EH (cell line): Measurements from ENCODE around the gene DNER.

Experiments used
- DNase-seq: peaks from one replicate; pipeline ENCODE4 v3.0.0-alpha.2; 2015; ENCODE audit warnings: low read depth

Gene DNER

GRCh38 chr2:229335877-229336346, 378.4 kb downstream of the DNER start:
- DNase-seq: peak; percentile 6

- no peak for DNase-seq
These were observed 379.0 kb downstream of the DNER start for GRCh38 chr2:229335330-229335729.

- DNase-seq: no peak
These were observed 383.4 kb downstream of the DNER start for GRCh38 chr2:229330952-229331351.

GRCh38 chr2:229319558-229319957, 394.8 kb downstream of the DNER start:
- DNase-seq: no peak

- peak; percentile 4 for DNase-seq
These were observed 400.2 kb downstream of the DNER start for GRCh38 chr2:229314117-229314516.

GRCh38 chr2:229313591-229313990, 400.8 kb downstream of the DNER start:
- peak; percentile 63 for DNase-seq
